Measurements from ENCODE around the gene SLC5A9. TPM values are rescaled to one million over a fixed set of nuclear protein-coding genes. Genes with fewer than 3 reads are reported as not detected.

Gene SLC5A9
- total RNA-seq, 1 donor from 2014 or later, result not detected

DNA sequence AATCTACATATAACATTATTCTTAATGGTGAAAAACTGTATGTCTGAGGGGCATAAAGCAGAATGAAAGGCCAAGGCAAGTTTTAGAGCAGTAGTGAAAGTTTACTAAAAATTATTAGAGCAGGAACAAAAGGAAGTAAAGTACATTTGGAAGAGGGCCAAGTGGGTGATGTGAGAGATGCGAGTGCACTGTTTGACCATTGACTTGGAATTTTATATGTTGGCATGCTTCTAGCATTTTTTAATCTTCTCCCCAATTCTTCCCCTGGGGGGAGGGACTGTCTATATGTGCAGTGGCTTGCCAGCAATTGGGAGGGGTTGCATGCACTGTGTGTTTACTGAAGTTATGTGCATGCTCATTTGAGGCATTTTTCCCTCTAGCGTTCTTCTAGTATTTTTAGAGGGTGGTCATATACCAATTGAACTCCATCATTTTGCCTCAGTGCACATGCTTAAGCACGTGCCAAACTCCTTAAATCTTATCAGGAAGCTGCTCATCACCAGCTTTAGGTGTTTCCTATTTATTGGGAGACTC is 36.1 kb upstream of the SLC5A9 start:
- DNase-seq (ENCODE audit: low read depth), result no peak
- Histone ChIP-seq H3K36me3 (ENCODE audit: control insufficient read depth, insufficient read depth, low read length) (no peaks in the 10 kb centered on the region), H3K27me3 (ENCODE audit: control insufficient read depth, insufficient read depth, low read length) (no peaks in the 10 kb centered on the region), H3K4me3 (ENCODE audit: low read depth, low read length) (no peak overlapping the region)
- TF ChIP-seq, protein P1, sequence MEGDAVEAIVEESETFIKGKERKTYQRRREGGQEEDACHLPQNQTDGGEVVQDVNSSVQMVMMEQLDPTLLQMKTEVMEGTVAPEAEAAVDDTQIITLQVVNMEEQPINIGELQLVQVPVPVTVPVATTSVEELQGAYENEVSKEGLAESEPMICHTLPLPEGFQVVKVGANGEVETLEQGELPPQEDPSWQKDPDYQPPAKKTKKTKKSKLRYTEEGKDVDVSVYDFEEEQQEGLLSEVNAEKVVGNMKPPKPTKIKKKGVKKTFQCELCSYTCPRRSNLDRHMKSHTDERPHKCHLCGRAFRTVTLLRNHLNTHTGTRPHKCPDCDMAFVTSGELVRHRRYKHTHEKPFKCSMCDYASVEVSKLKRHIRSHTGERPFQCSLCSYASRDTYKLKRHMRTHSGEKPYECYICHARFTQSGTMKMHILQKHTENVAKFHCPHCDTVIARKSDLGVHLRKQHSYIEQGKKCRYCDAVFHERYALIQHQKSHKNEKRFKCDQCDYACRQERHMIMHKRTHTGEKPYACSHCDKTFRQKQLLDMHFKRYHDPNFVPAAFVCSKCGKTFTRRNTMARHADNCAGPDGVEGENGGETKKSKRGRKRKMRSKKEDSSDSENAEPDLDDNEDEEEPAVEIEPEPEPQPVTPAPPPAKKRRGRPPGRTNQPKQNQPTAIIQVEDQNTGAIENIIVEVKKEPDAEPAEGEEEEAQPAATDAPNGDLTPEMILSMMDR (IDR thresholded peaks at IDR 0.05; ENCODE audit: insufficient read depth, low read length, poor library complexity, severe bottlenecking), result no peak

DNA sequence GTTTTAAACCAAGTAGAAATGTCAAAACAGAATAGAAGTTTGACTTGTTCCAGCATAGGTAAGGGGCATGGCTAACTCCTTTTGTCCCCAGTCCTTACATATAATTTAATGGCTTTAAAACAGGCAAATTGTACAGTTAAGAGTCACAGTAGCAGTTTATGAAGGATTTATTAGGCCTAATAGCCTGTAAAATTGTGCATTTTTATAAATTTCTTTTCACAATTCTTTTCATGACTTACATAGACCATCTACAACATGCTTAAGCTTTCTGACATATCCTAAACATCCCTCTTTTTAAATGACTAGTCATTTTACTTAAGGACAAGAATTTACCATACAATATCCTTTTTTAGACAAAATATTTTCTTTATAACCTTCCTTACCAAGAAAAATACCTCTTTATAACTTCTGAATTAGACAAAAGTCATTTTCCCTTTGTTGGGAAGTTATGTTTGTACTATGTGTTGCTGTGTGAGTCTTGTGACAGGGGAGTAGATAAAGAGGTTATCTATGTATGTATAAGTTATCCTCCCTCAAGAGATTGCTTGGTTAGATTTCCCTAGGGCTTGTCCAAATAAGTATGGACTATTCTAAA is 34.5 kb upstream of the SLC5A9 start:
- no peak overlapping the region for H3K4me3 ChIP-seq (ENCODE audit: low read depth, low read length)
- H3K36me3 ChIP-seq (ENCODE audit: control insufficient read depth, insufficient read depth, low read length), result no peaks in the 10 kb centered on the region
- H3K27me3 ChIP-seq (ENCODE audit: control insufficient read depth, insufficient read depth, low read length), result no peaks in the 10 kb centered on the region
- DNase-seq (ENCODE audit: low read depth), result no peak
- TF ChIP-seq, protein P1 (IDR thresholded peaks at IDR 0.05; ENCODE audit: insufficient read depth, low read length, poor library complexity, severe bottlenecking), result no peak

DNA sequence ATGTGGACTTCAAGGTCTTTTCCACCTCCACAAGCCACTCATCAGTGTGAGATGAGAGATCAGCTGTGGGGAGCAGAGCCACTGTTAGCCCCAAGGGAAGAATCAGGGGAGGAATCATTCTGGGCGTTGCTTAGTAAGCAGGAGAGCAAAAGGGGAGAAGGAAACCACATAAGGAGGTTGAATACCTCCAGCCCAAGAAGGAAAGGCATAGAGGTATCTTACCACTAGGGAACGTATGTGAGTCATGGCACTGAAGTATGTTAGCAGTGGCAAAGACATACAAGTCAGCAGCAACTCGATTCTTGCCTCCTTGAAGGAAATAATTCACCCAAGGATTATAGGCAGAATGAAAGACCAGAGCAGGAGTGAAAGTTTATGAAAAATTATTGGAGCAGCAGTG is 31.6 kb upstream of the SLC5A9 start:
- TF ChIP-seq, protein P1 (IDR thresholded peaks at IDR 0.05; ENCODE audit: insufficient read depth, low read length, poor library complexity, severe bottlenecking), result no peak
- DNase-seq (ENCODE audit: low read depth), result no peak
- Histone ChIP-seq H3K4me3 (ENCODE audit: low read depth, low read length) (no peak overlapping the region), H3K36me3 (ENCODE audit: control insufficient read depth, insufficient read depth, low read length) (no peaks in the 10 kb centered on the region), H3K27me3 (ENCODE audit: control insufficient read depth, insufficient read depth, low read length) (no peaks in the 10 kb centered on the region)

DNA sequence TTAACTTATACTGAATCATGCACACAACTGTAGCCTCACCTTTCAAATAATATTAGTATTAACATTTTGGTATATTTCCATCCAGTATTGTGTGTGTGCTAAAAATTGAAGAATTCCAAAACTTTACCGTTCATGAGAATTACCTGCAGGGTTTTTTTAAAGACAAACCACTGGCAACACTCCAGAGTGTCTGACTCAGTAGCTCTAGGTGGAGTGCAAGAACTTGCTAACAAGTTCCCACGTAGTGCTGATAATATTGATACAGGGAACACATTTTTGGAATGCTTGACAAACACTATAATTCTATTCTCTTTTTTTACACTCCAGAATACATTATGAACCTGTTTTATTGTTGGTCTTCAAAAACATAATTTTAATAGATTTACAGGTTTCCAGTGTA is 27.7 kb upstream of the SLC5A9 start:
- Histone ChIP-seq H3K36me3 (ENCODE audit: control insufficient read depth, insufficient read depth, low read length) (no peaks in the 10 kb centered on the region), H3K4me3 (ENCODE audit: low read depth, low read length) (no peak overlapping the region), H3K27me3 (ENCODE audit: control insufficient read depth, insufficient read depth, low read length) (no peaks in the 10 kb centered on the region)
- DNase-seq (ENCODE audit: low read depth), result no peak
- TF ChIP-seq, protein P1 (IDR thresholded peaks at IDR 0.05; ENCODE audit: insufficient read depth, low read length, poor library complexity, severe bottlenecking), result no peak

DNA sequence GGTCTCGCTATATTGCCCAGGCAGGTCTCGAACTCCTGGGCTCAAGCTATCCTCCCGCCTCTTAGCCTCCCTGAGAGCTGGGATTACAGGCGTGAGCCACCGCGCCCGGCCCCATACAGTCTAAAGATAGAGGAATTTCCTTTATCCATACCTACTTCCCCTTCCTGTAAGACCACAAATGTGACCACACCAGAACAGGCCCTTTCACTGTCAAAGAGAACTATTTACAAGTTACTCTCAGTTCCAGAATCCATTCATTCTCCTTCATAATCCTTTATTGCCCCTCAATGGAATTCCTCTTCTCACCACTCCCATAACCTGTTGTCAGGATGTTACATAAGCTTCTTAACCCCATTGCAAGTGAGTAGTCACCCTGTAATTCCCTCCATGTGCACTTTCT is 26.3 kb upstream of the SLC5A9 start:
- H3K36me3 ChIP-seq (ENCODE audit: control insufficient read depth, insufficient read depth, low read length), result no peaks in the 10 kb centered on the region
- no peaks in the 10 kb centered on the region for H3K27me3 ChIP-seq (ENCODE audit: control insufficient read depth, insufficient read depth, low read length)
- DNase-seq (ENCODE audit: low read depth), result no peak
- no peak overlapping the region for H3K4me3 ChIP-seq (ENCODE audit: low read depth, low read length)
- TF ChIP-seq, protein P1 (IDR thresholded peaks at IDR 0.05; ENCODE audit: insufficient read depth, low read length, poor library complexity, severe bottlenecking), result no peak

DNA sequence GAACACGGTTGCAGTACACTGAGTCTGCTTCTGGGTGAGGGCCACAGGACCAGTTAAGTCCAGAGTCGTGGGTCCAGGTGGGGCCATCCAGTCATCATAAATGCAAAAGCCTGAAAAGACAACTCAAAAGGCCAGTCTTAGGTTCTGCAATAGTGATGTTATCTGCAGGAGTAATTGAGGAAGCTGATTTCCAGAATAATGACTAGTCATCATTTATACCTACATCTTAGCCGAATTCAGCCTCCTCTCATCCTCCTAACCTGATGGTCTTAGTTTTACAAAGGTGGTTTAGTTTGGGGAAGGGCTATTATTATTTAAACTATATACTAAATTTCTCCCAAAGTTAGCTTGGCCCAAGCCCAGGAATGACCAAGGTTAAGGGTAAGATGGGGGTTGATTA is 23.5 kb upstream of the SLC5A9 start:
- TF ChIP-seq, protein P1 (IDR thresholded peaks at IDR 0.05; ENCODE audit: insufficient read depth, low read length, poor library complexity, severe bottlenecking), result no peak
- Histone ChIP-seq H3K36me3 (ENCODE audit: control insufficient read depth, insufficient read depth, low read length) (no peaks in the 10 kb centered on the region), H3K27me3 (ENCODE audit: control insufficient read depth, insufficient read depth, low read length) (no peaks in the 10 kb centered on the region), H3K4me3 (ENCODE audit: low read depth, low read length) (no peak overlapping the region)
- DNase-seq (ENCODE audit: low read depth), result no peak

Measured in kidney epithelial cell (primary cell).